Measurements from ENCODE around the gene MYO1E.
"Not testable (repeated sequence)": the region's sequence is repeated elsewhere in the genome, so short reads cannot be mapped to it uniquely, and the experiment has no call there.

MYO1E gene

GRCh38 chr15:59150185-59150584, 222.5 kb downstream of the MYO1E start:
- Histone ChIP-seq H3K27me3 (ENCODE audit: control insufficient read depth, insufficient read depth, low read length) (no peaks in the 10 kb centered on the region), H3K9ac (ENCODE audit: low read length) (no peak overlapping the region), H3K9me3 (ENCODE audit: control insufficient read depth, insufficient read depth, low read depth, low read length) (no peaks in the 10 kb centered on the region), H3K27ac (ENCODE audit: low read depth, low read length) (no peak overlapping the region), H3K4me3 (ENCODE audit: low read depth, low read length) (no peak overlapping the region), H3K4me1 (ENCODE audit: control insufficient read depth, insufficient read depth, low read length) (peaks cover 12% of the 10 kb centered on the region), H3K36me3 (ENCODE audit: control insufficient read depth, insufficient read depth, low read length) (peaks cover 69% of the 10 kb centered on the region)

- H3K4me3 ChIP-seq (ENCODE audit: low read depth, low read length) = no peak overlapping the region
- H3K36me3 ChIP-seq (ENCODE audit: control insufficient read depth, insufficient read depth, low read length) = peaks cover 61% of the 10 kb centered on the region
- no peak overlapping the region for H3K9ac ChIP-seq (ENCODE audit: low read length)
- H3K27me3 ChIP-seq (ENCODE audit: control insufficient read depth, insufficient read depth, low read length) = no peaks in the 10 kb centered on the region
- H3K9me3 ChIP-seq (ENCODE audit: control insufficient read depth, insufficient read depth, low read depth, low read length) = no peaks in the 10 kb centered on the region
- H3K4me1 ChIP-seq (ENCODE audit: control insufficient read depth, insufficient read depth, low read length) = peaks cover 12% of the 10 kb centered on the region
- peak overlapping the region; percentile 41 for H3K27ac ChIP-seq (ENCODE audit: low read depth, low read length)
These were observed 224.4 kb downstream of the MYO1E start for GRCh38 chr15:59148153-59148833.

GRCh38 chr15:59147666-59148065, 225.0 kb downstream of the MYO1E start:
- Histone ChIP-seq H3K27ac (ENCODE audit: low read depth, low read length) (peak overlapping the region; percentile 41; the same call in 1 of the 2 replicates), H3K27me3 (ENCODE audit: control insufficient read depth, insufficient read depth, low read length) (no peaks in the 10 kb centered on the region)

GRCh38 chr15:59144594-59144993, 228.1 kb downstream of the MYO1E start:
- not testable (repeated sequence) for H3K9me3 ChIP-seq (ENCODE audit: control insufficient read depth, insufficient read depth, low read depth, low read length); H3K27ac ChIP-seq (ENCODE audit: low read depth, low read length); H3K4me3 ChIP-seq (ENCODE audit: low read depth, low read length); H3K27me3 ChIP-seq (ENCODE audit: control insufficient read depth, insufficient read depth, low read length); H3K9ac ChIP-seq (ENCODE audit: low read length)
- peaks cover 51% of the 10 kb centered on the region for H3K36me3 ChIP-seq (ENCODE audit: control insufficient read depth, insufficient read depth, low read length)
- peaks cover 15% of the 10 kb centered on the region for H3K4me1 ChIP-seq (ENCODE audit: control insufficient read depth, insufficient read depth, low read length)

More at GRCh38 chr15:59147666-59148065, 225.0 kb downstream of the MYO1E start:
- Histone ChIP-seq H3K9ac (ENCODE audit: low read length) (no peak overlapping the region), H3K9me3 (ENCODE audit: control insufficient read depth, insufficient read depth, low read depth, low read length) (no peaks in the 10 kb centered on the region), H3K36me3 (ENCODE audit: control insufficient read depth, insufficient read depth, low read length) (peaks cover 59% of the 10 kb centered on the region), H3K4me3 (ENCODE audit: low read depth, low read length) (no peak overlapping the region), H3K4me1 (ENCODE audit: control insufficient read depth, insufficient read depth, low read length) (peaks cover 12% of the 10 kb centered on the region)

GRCh38 chr15:59143281-59143680, 229.4 kb downstream of the MYO1E start:
- peaks cover 58% of the 10 kb centered on the region for H3K36me3 ChIP-seq (ENCODE audit: control insufficient read depth, insufficient read depth, low read length)

GRCh38 chr15:59140422-59141226, 232.0 kb downstream of the MYO1E start:
- Histone ChIP-seq H3K4me1 (ENCODE audit: control insufficient read depth, insufficient read depth, low read length) (peaks cover 3% of the 10 kb centered on the region; the same call in 1 of the 2 replicates), H3K4me3 (ENCODE audit: low read depth, low read length) (no peak overlapping the region), H3K9ac (ENCODE audit: low read length) (no peak overlapping the region), H3K27ac (ENCODE audit: low read depth, low read length) (0 out of 2 replicates have a peak overlapping the region, but pooled peaks have one; percentile 17), H3K9me3 (ENCODE audit: control insufficient read depth, insufficient read depth, low read depth, low read length) (no peaks in the 10 kb centered on the region), H3K27me3 (ENCODE audit: control insufficient read depth, insufficient read depth, low read length) (no peaks in the 10 kb centered on the region), H3K36me3 (ENCODE audit: control insufficient read depth, insufficient read depth, low read length) (peaks cover 70% of the 10 kb centered on the region)

More at GRCh38 chr15:59143281-59143680, 229.4 kb downstream of the MYO1E start:
- Histone ChIP-seq H3K9me3 (ENCODE audit: control insufficient read depth, insufficient read depth, low read depth, low read length) (no peaks in the 10 kb centered on the region), H3K27ac (ENCODE audit: low read depth, low read length) (no peak overlapping the region), H3K27me3 (ENCODE audit: control insufficient read depth, insufficient read depth, low read length) (no peaks in the 10 kb centered on the region), H3K9ac (ENCODE audit: low read length) (peak overlapping the region; percentile 13), H3K4me1 (ENCODE audit: control insufficient read depth, insufficient read depth, low read length) (peaks cover 11% of the 10 kb centered on the region), H3K4me3 (ENCODE audit: low read depth, low read length) (no peak overlapping the region)

- H3K4me3 ChIP-seq (ENCODE audit: low read depth, low read length) = no peak overlapping the region
- H3K9me3 ChIP-seq (ENCODE audit: control insufficient read depth, insufficient read depth, low read depth, low read length) = no peaks in the 10 kb centered on the region
- H3K36me3 ChIP-seq (ENCODE audit: control insufficient read depth, insufficient read depth, low read length) = peaks cover 80% of the 10 kb centered on the region
- no peak overlapping the region for H3K9ac ChIP-seq (ENCODE audit: low read length)
- H3K27ac ChIP-seq (ENCODE audit: low read depth, low read length) = no peak overlapping the region
- H3K27me3 ChIP-seq (ENCODE audit: control insufficient read depth, insufficient read depth, low read length) = no peaks in the 10 kb centered on the region
- peaks cover 3% of the 10 kb centered on the region; the same call in 1 of the 2 replicates for H3K4me1 ChIP-seq (ENCODE audit: control insufficient read depth, insufficient read depth, low read length)
These were observed 234.4 kb downstream of the MYO1E start for GRCh38 chr15:59138243-59138642.

GRCh38 chr15:59137566-59137965, 235.1 kb downstream of the MYO1E start:
- peaks cover 3% of the 10 kb centered on the region; the same call in 1 of the 2 replicates for H3K4me1 ChIP-seq (ENCODE audit: control insufficient read depth, insufficient read depth, low read length)
- H3K9ac ChIP-seq (ENCODE audit: low read length) = no peak overlapping the region
- no peak overlapping the region for H3K27ac ChIP-seq (ENCODE audit: low read depth, low read length)
- H3K4me3 ChIP-seq (ENCODE audit: low read depth, low read length) = no peak overlapping the region
- no peaks in the 10 kb centered on the region for H3K27me3 ChIP-seq (ENCODE audit: control insufficient read depth, insufficient read depth, low read length)
- H3K9me3 ChIP-seq (ENCODE audit: control insufficient read depth, insufficient read depth, low read depth, low read length) = no peaks in the 10 kb centered on the region
- peaks cover 82% of the 10 kb centered on the region for H3K36me3 ChIP-seq (ENCODE audit: control insufficient read depth, insufficient read depth, low read length)

GRCh38 chr15:59133929-59134427, 238.7 kb downstream of the MYO1E start:
- H3K4me3 ChIP-seq (ENCODE audit: low read depth, low read length) = no peak overlapping the region
- no peak overlapping the region for H3K27ac ChIP-seq (ENCODE audit: low read depth, low read length)
- H3K27me3 ChIP-seq (ENCODE audit: control insufficient read depth, insufficient read depth, low read length) = no peaks in the 10 kb centered on the region
- H3K9ac ChIP-seq (ENCODE audit: low read length) = no peak overlapping the region
- no peaks in the 10 kb centered on the region for H3K4me1 ChIP-seq (ENCODE audit: control insufficient read depth, insufficient read depth, low read length)
- H3K9me3 ChIP-seq (ENCODE audit: control insufficient read depth, insufficient read depth, low read depth, low read length) = peaks cover 4% of the 10 kb centered on the region; the same call in 1 of the 2 replicates
- peaks cover 91% of the 10 kb centered on the region for H3K36me3 ChIP-seq (ENCODE audit: control insufficient read depth, insufficient read depth, low read length)

- Histone ChIP-seq H3K4me3 (ENCODE audit: low read depth, low read length) (no peak overlapping the region), H3K27ac (ENCODE audit: low read depth, low read length) (no peak overlapping the region), H3K36me3 (ENCODE audit: control insufficient read depth, insufficient read depth, low read length) (peaks cover 84% of the 10 kb centered on the region), H3K4me1 (ENCODE audit: control insufficient read depth, insufficient read depth, low read length) (no peaks in the 10 kb centered on the region), H3K9me3 (ENCODE audit: control insufficient read depth, insufficient read depth, low read depth, low read length) (peaks cover 6% of the 10 kb centered on the region; the same call in 1 of the 2 replicates), H3K9ac (ENCODE audit: low read length) (no peak overlapping the region), H3K27me3 (ENCODE audit: control insufficient read depth, insufficient read depth, low read length) (no peaks in the 10 kb centered on the region)
These were observed 240.6 kb downstream of the MYO1E start for GRCh38 chr15:59131969-59132562.
